ENCODE results near the gene TRPM2. TPM values are rescaled to one million over a fixed set of nuclear protein-coding genes. Genes with fewer than 3 reads are reported as not detected.

TRPM2 gene
- total RNA-seq, 1 donor from 2014 or later: 0.43 TPM

- intact Hi-C loops (cut with DNase I): no loop called here
- no peaks in the 10 kb centered on the region for H3K4me1 ChIP-seq
- no peak overlapping the region for H3K4me3 ChIP-seq
- no peak overlapping the region for H3K27ac ChIP-seq
- H3K9me3 ChIP-seq: no peaks in the 10 kb centered on the region
- H3K27me3 ChIP-seq: no peaks in the 10 kb centered on the region
- TF ChIP-seq CTCF (IDR thresholded peaks at IDR 0.05): no peak
- no peak for DNase-seq (ENCODE audit: low spot score in 2 of 2)
- no peaks in the 10 kb centered on the region for H3K36me3 ChIP-seq
These were observed 87.0 kb downstream of the TRPM2 start for GRCh38 chr21:44440241-44441040.

DNA sequence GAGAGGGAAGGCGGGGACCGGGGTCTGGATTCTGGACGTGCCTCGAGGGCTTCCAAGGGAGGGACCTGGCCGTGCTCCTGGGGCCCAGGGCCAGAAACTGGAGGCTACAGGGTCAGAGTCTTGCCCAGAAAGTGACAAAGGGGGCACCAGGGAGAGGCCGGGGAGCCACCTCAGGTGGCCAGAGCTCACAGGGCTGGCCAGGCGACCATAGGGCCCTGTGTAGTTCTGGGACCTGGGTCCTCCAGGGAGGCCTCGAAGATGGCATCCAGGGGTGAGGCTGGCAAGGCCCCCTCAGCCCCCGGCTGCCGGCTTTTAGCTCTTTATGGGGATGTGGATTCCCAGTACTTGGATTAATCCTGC is 87.6 kb downstream of the TRPM2 start:
- no peaks in the 10 kb centered on the region for H3K36me3 ChIP-seq
- H3K27ac ChIP-seq: no peak overlapping the region
- no peaks in the 10 kb centered on the region for H3K4me1 ChIP-seq
- DNase-seq (ENCODE audit: low spot score in 2 of 2): no peak
- H3K9me3 ChIP-seq: no peaks in the 10 kb centered on the region
- H3K27me3 ChIP-seq: no peaks in the 10 kb centered on the region
- H3K4me3 ChIP-seq: no peak overlapping the region
- no peak for TF ChIP-seq CTCF (IDR thresholded peaks at IDR 0.05)
- intact Hi-C loops (cut with DNase I): no loop called here

- Histone ChIP-seq H3K9me3 (no peaks in the 10 kb centered on the region), H3K4me3 (no peak overlapping the region), H3K27me3 (no peaks in the 10 kb centered on the region), H3K36me3 (no peaks in the 10 kb centered on the region), H3K4me1 (no peaks in the 10 kb centered on the region), H3K27ac (no peak overlapping the region)
- TF ChIP-seq CTCF (IDR thresholded peaks at IDR 0.05): no peak
- intact Hi-C loops (cut with DNase I): no loop called here
- DNase-seq (ENCODE audit: low spot score in 2 of 2): no peak
These were observed 88.3 kb downstream of the TRPM2 start for GRCh38 chr21:44441581-44442265.

DNA sequence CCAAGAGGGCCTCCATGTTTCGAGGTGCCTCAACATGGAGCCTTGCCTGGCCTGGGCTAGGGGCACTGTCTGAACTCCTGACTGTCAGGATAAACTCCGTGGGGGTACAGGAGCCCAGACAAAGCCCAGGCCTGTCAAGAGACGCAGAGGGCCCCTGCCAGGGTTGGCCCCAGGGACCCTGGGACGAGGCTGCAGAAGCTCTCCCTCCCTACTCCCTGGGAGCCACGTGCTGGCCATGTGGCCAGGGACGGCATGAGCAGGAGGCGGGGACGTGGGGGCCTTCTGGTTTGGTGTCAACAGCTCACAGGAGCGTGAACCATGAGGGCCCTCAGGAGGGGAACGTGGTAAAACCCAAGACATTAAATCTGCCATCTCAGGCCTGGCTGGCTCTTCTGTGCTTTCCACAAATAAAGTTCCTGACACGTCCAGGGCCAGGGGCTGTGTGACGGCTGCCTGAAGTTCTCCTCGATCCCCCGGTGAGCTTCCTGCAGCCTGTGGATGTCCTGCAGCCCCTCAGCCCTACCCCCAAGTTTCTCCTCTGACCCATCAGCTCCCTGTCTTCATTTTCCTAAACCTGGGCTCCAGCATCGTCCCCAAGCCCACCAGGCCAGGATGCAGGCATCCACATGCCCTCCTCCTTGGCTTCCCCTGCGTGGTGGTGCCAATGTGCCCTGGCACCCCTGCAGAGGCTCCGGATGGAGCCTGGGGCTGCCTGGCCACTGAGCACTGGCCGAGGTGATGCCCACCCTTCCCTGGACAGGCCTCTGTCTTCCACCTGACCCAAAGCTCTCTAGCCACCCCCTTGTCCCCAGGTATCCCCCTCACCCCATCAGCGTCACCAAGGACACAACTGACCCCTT is 89.1 kb downstream of the TRPM2 start:
- H3K9me3 ChIP-seq: no peaks in the 10 kb centered on the region
- intact Hi-C loops (cut with DNase I): no loop called here
- no peak for DNase-seq (ENCODE audit: low spot score in 2 of 2)
- H3K27ac ChIP-seq: no peak overlapping the region
- H3K36me3 ChIP-seq: no peaks in the 10 kb centered on the region
- H3K4me3 ChIP-seq: no peak overlapping the region
- no peaks in the 10 kb centered on the region for H3K27me3 ChIP-seq
- no peak for TF ChIP-seq CTCF (IDR thresholded peaks at IDR 0.05)
- no peaks in the 10 kb centered on the region for H3K4me1 ChIP-seq

DNA sequence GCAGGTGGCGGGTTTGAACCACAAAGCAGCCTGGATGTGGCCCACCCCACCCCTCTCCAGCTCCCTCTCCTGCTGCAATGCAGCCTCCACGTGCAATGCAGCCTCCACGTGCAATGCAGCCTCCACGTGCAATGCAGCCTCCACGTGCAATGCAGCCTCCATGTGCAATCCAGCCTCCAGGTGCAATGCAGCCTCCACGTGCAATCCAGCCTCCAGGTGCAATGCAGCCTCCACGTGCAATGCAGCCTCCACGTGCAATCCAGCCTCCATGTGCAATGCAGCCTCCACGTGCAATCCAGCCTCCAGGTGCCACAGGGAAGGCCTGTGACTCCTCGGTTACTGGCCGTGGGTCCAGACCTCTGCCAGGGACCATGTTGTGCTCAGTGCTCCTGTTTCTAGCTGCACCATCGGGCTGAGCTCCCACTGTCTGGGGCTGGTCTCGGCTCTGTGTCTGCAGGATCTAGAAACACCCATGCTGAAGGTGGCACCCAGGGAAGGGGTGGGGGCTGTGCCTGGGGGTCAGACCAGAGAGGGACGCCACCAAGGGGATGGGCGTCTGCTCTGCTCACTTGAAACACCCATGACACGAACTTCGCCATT is 90.0 kb downstream of the TRPM2 start:
- no peak for TF ChIP-seq CTCF (IDR thresholded peaks at IDR 0.05)
- intact Hi-C loops (cut with DNase I): no loop called here
- Histone ChIP-seq H3K9me3 (no peaks in the 10 kb centered on the region), H3K27me3 (no peaks in the 10 kb centered on the region), H3K4me1 (no peaks in the 10 kb centered on the region), H3K27ac (no peak overlapping the region), H3K36me3 (no peaks in the 10 kb centered on the region), H3K4me3 (no peak overlapping the region)
- DNase-seq (ENCODE audit: low spot score in 2 of 2): no peak
